ENCODE results near the gene ZNF639.

The ZNF639 gene

DNA sequence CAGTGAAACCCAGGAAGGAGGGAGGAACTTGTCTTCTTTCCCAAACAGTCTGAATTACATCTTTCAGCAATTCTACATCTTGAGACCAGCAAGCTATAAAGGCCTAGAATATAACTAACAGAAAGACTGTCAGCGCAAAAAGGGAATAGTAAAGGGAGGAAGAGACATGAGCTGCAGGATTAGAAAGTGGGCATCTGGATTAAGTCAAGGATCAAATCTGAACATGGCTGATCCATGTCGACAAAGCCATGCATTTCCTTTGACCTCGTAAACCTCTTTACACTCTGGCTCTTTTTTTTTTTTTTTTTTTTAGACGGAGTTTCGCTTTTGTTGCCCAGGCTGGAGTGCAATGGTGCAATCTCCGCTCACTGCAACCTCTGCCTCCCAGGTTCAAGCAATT lies 36.5 kb upstream of the ZNF639 start:
- TF ChIP-seq, protein P1, sequence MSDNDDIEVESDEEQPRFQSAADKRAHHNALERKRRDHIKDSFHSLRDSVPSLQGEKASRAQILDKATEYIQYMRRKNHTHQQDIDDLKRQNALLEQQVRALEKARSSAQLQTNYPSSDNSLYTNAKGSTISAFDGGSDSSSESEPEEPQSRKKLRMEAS (IDR thresholded peaks at IDR 0.05): no peak
- TF ChIP-seq, protein P2, sequence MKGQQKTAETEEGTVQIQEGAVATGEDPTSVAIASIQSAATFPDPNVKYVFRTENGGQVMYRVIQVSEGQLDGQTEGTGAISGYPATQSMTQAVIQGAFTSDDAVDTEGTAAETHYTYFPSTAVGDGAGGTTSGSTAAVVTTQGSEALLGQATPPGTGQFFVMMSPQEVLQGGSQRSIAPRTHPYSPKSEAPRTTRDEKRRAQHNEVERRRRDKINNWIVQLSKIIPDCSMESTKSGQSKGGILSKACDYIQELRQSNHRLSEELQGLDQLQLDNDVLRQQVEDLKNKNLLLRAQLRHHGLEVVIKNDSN (IDR thresholded peaks at IDR 0.05): no peak
- TF ChIP-seq RAD21 (IDR thresholded peaks at IDR 0.05; ENCODE audit: low read depth) (no peak), CREB1 (IDR thresholded peaks at IDR 0.05; ENCODE audit: low read depth) (no peak), FOXM1 (IDR thresholded peaks at IDR 0.05; ENCODE audit: borderline replicate concordance, low read depth) (no peak), CEBPB (IDR thresholded peaks at IDR 0.05) (no peak)
- TF ChIP-seq, protein P3, sequence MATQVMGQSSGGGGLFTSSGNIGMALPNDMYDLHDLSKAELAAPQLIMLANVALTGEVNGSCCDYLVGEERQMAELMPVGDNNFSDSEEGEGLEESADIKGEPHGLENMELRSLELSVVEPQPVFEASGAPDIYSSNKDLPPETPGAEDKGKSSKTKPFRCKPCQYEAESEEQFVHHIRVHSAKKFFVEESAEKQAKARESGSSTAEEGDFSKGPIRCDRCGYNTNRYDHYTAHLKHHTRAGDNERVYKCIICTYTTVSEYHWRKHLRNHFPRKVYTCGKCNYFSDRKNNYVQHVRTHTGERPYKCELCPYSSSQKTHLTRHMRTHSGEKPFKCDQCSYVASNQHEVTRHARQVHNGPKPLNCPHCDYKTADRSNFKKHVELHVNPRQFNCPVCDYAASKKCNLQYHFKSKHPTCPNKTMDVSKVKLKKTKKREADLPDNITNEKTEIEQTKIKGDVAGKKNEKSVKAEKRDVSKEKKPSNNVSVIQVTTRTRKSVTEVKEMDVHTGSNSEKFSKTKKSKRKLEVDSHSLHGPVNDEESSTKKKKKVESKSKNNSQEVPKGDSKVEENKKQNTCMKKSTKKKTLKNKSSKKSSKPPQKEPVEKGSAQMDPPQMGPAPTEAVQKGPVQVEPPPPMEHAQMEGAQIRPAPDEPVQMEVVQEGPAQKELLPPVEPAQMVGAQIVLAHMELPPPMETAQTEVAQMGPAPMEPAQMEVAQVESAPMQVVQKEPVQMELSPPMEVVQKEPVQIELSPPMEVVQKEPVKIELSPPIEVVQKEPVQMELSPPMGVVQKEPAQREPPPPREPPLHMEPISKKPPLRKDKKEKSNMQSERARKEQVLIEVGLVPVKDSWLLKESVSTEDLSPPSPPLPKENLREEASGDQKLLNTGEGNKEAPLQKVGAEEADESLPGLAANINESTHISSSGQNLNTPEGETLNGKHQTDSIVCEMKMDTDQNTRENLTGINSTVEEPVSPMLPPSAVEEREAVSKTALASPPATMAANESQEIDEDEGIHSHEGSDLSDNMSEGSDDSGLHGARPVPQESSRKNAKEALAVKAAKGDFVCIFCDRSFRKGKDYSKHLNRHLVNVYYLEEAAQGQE (IDR thresholded peaks at IDR 0.05; ENCODE audit: low read depth): no peak

DNA sequence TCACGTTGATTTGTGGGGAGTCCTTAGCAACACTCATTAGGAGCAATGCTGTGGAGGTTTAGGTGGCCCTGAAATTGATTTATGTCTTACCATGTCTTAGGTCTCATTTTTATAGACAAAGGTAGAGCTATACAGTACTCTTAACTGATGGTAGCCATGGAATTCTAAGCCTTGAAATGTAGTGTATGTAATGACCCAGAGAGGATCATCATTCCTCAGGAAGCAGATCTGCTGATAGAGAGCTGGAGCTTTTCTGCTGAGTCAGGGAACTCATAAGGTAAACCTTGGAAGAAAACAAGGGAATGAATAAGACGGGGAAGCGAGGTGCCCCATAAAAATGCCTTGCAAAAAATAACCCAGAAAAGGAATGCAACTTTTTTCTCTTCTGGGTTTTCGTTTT lies 34.0 kb upstream of the ZNF639 start:
- TF ChIP-seq ZBTB7A (IDR thresholded peaks at IDR 0.05; ENCODE audit: low read depth): no peak
- no peak for TF ChIP-seq TAF1 (IDR thresholded peaks at IDR 0.05; ENCODE audit: low read depth)
- TF ChIP-seq, protein P1 (IDR thresholded peaks at IDR 0.05): no peak
- TF ChIP-seq YY1 (IDR thresholded peaks at IDR 0.05; ENCODE audit: low read depth): no peak
- no peak for TF ChIP-seq EGR1 (IDR thresholded peaks at IDR 0.05)
- TF ChIP-seq CEBPB (IDR thresholded peaks at IDR 0.05): no peak

DNA sequence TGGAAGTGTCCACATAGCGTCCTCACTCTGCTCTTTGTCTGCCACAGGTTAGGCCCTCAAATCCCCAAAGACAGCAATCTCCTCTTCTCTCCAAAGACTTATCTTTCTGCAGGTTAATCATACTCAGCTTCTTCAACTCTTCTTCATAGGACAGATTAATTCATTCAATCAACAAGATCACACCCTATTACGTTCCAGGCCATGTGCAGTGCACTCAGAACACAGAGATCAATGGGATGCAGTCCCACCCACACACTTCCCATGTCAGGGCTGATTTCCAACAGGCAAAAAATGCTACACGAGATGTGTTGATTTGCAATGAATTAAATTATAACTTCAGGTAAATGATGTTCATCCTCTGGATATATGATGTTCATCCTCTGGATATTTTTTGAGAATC lies 33.5 kb upstream of the ZNF639 start:
- TF ChIP-seq ZBTB7A (IDR thresholded peaks at IDR 0.05; ENCODE audit: low read depth): no peak
- no peak for TF ChIP-seq FOXM1 (IDR thresholded peaks at IDR 0.05; ENCODE audit: borderline replicate concordance, low read depth)
- TF ChIP-seq YY1 (IDR thresholded peaks at IDR 0.05; ENCODE audit: low read depth): no peak
- TF ChIP-seq EGR1 (IDR thresholded peaks at IDR 0.05): no peak
- TF ChIP-seq, protein P3 (IDR thresholded peaks at IDR 0.05; ENCODE audit: low read depth): no peak
- TF ChIP-seq EP300 (IDR thresholded peaks at IDR 0.05; ENCODE audit: borderline replicate concordance): no peak
- TF ChIP-seq CREB1 (IDR thresholded peaks at IDR 0.05; ENCODE audit: low read depth): no peak
- TF ChIP-seq TCF12 (IDR thresholded peaks at IDR 0.05; ENCODE audit: low read depth): no peak
- TF ChIP-seq, protein P2 (IDR thresholded peaks at IDR 0.05): no peak
- TF ChIP-seq TEAD4 (IDR thresholded peaks at IDR 0.05): no peak

DNA sequence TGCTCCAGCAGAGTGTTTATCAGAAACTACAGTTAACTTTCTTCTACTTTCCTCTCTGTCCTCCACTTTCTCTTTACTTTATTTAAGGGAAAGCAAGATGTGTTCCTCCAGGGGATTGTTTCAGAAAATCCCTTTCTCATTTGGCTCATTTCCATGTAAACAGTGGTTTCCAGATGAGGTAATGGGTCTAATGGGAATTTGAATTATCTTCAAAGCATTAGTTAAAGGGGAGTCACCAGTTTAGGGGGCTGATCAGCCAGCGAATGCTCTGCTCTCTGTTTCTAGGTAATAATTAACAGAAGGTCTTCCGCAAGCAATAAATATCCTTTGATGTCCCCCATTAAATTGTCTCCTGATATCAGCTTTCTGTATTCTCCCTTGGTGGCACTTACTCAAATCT lies 30.4 kb upstream of the ZNF639 start:
- TF ChIP-seq CEBPB (IDR thresholded peaks at IDR 0.05) (no peak), EGR1 (IDR thresholded peaks at IDR 0.05) (no peak), EP300 (IDR thresholded peaks at IDR 0.05; ENCODE audit: borderline replicate concordance) (no peak), FOXM1 (IDR thresholded peaks at IDR 0.05; ENCODE audit: borderline replicate concordance, low read depth) (no peak), NFIC (IDR thresholded peaks at IDR 0.05) (no peak), TAF1 (IDR thresholded peaks at IDR 0.05; ENCODE audit: low read depth) (no peak)

DNA sequence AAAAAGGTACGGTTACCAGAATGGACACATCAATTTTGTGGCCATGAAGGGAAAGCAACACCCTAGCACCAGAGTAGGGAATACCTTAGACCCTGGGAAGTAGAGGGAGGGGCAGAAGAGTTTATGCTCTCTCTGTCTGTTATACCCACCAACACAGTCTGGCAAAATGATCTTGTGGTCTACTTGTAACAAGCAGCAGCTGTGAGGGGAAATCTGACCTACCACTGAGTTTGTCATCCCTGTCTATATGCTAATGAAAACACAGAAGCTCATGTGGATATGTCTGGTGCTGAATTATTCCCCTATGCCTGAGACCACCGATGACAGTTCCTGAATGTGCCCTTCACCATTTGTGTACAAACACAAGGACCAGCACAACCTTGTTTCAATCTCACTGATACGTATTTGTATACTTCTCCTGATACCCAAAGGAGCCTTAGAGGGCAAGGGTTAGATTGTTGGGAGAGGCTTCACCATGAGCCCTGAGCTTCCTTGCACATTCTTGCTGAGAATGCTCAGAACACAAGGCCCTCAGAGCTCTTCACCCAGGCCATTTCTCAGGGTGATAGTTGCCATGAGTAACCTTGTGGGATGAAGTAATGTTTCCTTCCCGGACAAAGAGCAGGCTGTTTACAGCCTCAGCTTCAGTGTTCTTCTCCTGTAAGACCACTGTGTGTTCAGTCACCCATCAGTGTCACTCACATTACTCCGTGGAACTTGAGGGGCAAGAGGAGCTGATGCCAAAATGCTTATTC lies 24.7 kb upstream of the ZNF639 start:
- TF ChIP-seq CREB1 (IDR thresholded peaks at IDR 0.05; ENCODE audit: low read depth) (no peak), ZBTB7A (IDR thresholded peaks at IDR 0.05; ENCODE audit: low read depth) (no peak), EGR1 (IDR thresholded peaks at IDR 0.05) (no peak), EP300 (IDR thresholded peaks at IDR 0.05; ENCODE audit: borderline replicate concordance) (no peak), RAD21 (IDR thresholded peaks at IDR 0.05; ENCODE audit: low read depth) (no peak), NFIC (IDR thresholded peaks at IDR 0.05) (no peak), TEAD4 (IDR thresholded peaks at IDR 0.05) (no peak)
- TF ChIP-seq, protein P2 (IDR thresholded peaks at IDR 0.05): no peak

DNA sequence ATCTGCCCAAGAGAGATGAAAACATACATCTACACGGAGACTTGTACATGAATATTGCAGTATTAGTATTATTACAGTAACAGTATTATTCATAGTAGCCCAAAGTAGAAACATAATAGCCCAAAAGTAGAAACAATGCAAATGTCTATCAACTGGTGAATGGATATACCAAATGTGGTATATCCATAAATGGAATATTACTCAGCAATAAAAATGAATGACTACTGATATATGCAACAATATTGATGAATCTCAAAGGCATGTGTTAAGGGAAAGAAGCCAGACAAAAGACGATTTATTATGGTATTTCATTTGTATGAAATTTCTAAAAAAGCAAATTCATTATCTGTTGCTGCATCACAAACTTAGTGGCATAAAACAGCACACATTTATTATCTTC lies 23.5 kb upstream of the ZNF639 start:
- TF ChIP-seq TCF12 (IDR thresholded peaks at IDR 0.05; ENCODE audit: low read depth): no peak
- TF ChIP-seq, protein P2 (IDR thresholded peaks at IDR 0.05): no peak

Data from Ishikawa (cell line).